ENCODE data around the gene MAPK14.

MAPK14 gene

GRCh38 chr6:36120018-36120417 lies 92.4 kb downstream of the MAPK14 start:
- DNase-seq (ENCODE audit: low spot score): no peak
- no peak for TF ChIP-seq CTCF (conservative IDR thresholded peaks at IDR 0.05; ENCODE audit: low read depth)
- POLR2A ChIA-PET (ENCODE audit: low non-redundant PET): no interaction called here
- CTCF ChIA-PET: no interaction called here
- H3K27ac ChIP-seq: no peak overlapping the region

- no peak for TF ChIP-seq CTCF (conservative IDR thresholded peaks at IDR 0.05; ENCODE audit: low read depth)
- DNase-seq (ENCODE audit: low spot score): no peak
- CTCF ChIA-PET: interaction anchor here (0.6 to 2.0 kb wide), 3 partner anchors 25 to 495 kb away, joined by 5 read pairs; partner anchors contain the start of gene MAPK14
- H3K27ac ChIP-seq: peak overlapping the region; percentile 59
- POLR2A ChIA-PET (ENCODE audit: low non-redundant PET): no interaction called here
These were observed 92.9 kb downstream of the MAPK14 start for GRCh38 chr6:36120539-36120938.

- peak; percentile 27 for DNase-seq (ENCODE audit: low spot score)
- ChIA-PET POLR2A (ENCODE audit: low non-redundant PET) (no interaction called here), CTCF (interaction anchor here (0.6 to 2.0 kb wide), 3 partner anchors 26 to 494 kb away, joined by 5 read pairs; partner anchors contain the start of gene MAPK14)
- peak overlapping the region; percentile 59 for H3K27ac ChIP-seq
- no peak for TF ChIP-seq CTCF (conservative IDR thresholded peaks at IDR 0.05; ENCODE audit: low read depth)
These were observed 93.6 kb downstream of the MAPK14 start for GRCh38 chr6:36120979-36121786.

- CTCF ChIA-PET: interaction anchor here (1.0 to 2.0 kb wide), 2 partner anchors 27 to 94 kb away, joined by 5 read pairs; partner anchors contain the start of gene MAPK14
- no peak for DNase-seq (ENCODE audit: low spot score)
These were observed 94.3 kb downstream of the MAPK14 start for GRCh38 chr6:36121787-36122494.

GRCh38 chr6:36122495-36123269 lies 95.1 kb downstream of the MAPK14 start:
- DNase-seq (ENCODE audit: low spot score): no peak
- ChIA-PET CTCF (interaction anchor here (2.0 kb wide), 1 partner anchor 27 kb away, joined by 5 read pairs; no protein-coding TSS in a partner anchor), POLR2A (ENCODE audit: low non-redundant PET) (no interaction called here)
- no peak overlapping the region for H3K27ac ChIP-seq
- TF ChIP-seq CTCF (conservative IDR thresholded peaks at IDR 0.05; ENCODE audit: low read depth): no peak

More at GRCh38 chr6:36121787-36122494, 94.3 kb downstream of the MAPK14 start:
- no peak for TF ChIP-seq CTCF (conservative IDR thresholded peaks at IDR 0.05; ENCODE audit: low read depth)
- POLR2A ChIA-PET (ENCODE audit: low non-redundant PET): no interaction called here
- H3K27ac ChIP-seq: no peak overlapping the region
